ENCODE data around the gene CEP85L.
A peak's percentile ranks its signal among the peaks of the same experiment; 100 is the strongest.

Gene CEP85L

GRCh38 chr6:118544105-118544504 lies 107.3 kb downstream of the CEP85L start:
- in situ Hi-C loops (cut with HindIII; ENCODE audit: low sequenced_read_pairs) = no loop called here
- DNase-seq (ENCODE audit: low read depth) = no peak
- no peak for TF ChIP-seq CTCF (IDR thresholded peaks at IDR 0.05; ENCODE audit: low read depth, low read length, missing control alignments)
- no peak overlapping the region for H3K4me3 ChIP-seq (ENCODE audit: low read depth, low read length)

- no peak for TF ChIP-seq CTCF (IDR thresholded peaks at IDR 0.05; ENCODE audit: low read depth, low read length, missing control alignments)
- in situ Hi-C loops (cut with HindIII; ENCODE audit: low sequenced_read_pairs) = no loop called here
Measured at GRCh38 chr6:118542184-118542952, 109.0 kb downstream of the CEP85L start.

GRCh38 chr6:118537574-118537973 lies 113.8 kb downstream of the CEP85L start:
- no peak for DNase-seq (ENCODE audit: low read depth)
- in situ Hi-C loops (cut with HindIII; ENCODE audit: low sequenced_read_pairs) = no loop called here
- no peak for TF ChIP-seq CTCF (IDR thresholded peaks at IDR 0.05; ENCODE audit: low read depth, low read length, missing control alignments)
- no peak overlapping the region for H3K4me3 ChIP-seq (ENCODE audit: low read depth, low read length)

More at GRCh38 chr6:118542184-118542952, 109.0 kb downstream of the CEP85L start:
- DNase-seq (ENCODE audit: low read depth) = peak; percentile 98
- H3K4me3 ChIP-seq (ENCODE audit: low read depth, low read length) = no peak overlapping the region

- in situ Hi-C loops (cut with HindIII; ENCODE audit: low sequenced_read_pairs) = no loop called here
- no peak for DNase-seq (ENCODE audit: low read depth)
- no peak overlapping the region for H3K4me3 ChIP-seq (ENCODE audit: low read depth, low read length)
- TF ChIP-seq CTCF (IDR thresholded peaks at IDR 0.05; ENCODE audit: low read depth, low read length, missing control alignments) = no peak
Measured at GRCh38 chr6:118536478-118536877, 114.9 kb downstream of the CEP85L start.

GRCh38 chr6:118535176-118535844 lies 116.1 kb downstream of the CEP85L start:
- H3K4me3 ChIP-seq (ENCODE audit: low read depth, low read length) = no peak overlapping the region
- DNase-seq (ENCODE audit: low read depth) = no peak
- in situ Hi-C loops (cut with HindIII; ENCODE audit: low sequenced_read_pairs) = no loop called here
- TF ChIP-seq CTCF (IDR thresholded peaks at IDR 0.05; ENCODE audit: low read depth, low read length, missing control alignments) = no peak

GRCh38 chr6:118530942-118531341 lies 120.4 kb downstream of the CEP85L start:
- no peak for TF ChIP-seq CTCF (IDR thresholded peaks at IDR 0.05; ENCODE audit: low read depth, low read length, missing control alignments)
- in situ Hi-C loops (cut with HindIII; ENCODE audit: low sequenced_read_pairs) = no loop called here
- DNase-seq (ENCODE audit: low read depth) = no peak
- no peak overlapping the region for H3K4me3 ChIP-seq (ENCODE audit: low read depth, low read length)

Data from astrocyte of the cerebellum (primary cell).